Small intestine (tissue), 16 donors: ENCODE data around the gene FAM236D. TPM values are rescaled to one million over a fixed set of nuclear protein-coding genes. Genes with fewer than 3 reads are reported as not detected.
"Not testable (repeated sequence)": the region's sequence is repeated elsewhere in the genome, so short reads cannot be mapped to it uniquely, and the experiment has no call there.

ENCODE experiments used
- DNase-seq, 2 donors: peaks; one replicate each; pipeline versions ENCODE4 v3.0.0 to v3.0.0-alpha.2; 2013
- FAIRE-seq: peaks from 2 replicates; lab custom pipeline; 2012; peaks lifted over from hg19 to GRCh38; lab: Jason Lieb, UNC
- H3K27ac ChIP-seq, 3 donors: one replicate each; pipeline ENCODE4 v1.5.1; 2013; ENCODE audit warnings: low read length in 2 of 3, mild to moderate bottlenecking in 2 of 3, control low read depth in 1 of 3, inconsistent platforms in 1 of 3, low read depth in 1 of 3, moderate library complexity in 1 of 3
- H3K27me3 ChIP-seq, 3 donors: one replicate each; pipeline ENCODE4 v1.6.1; 2013; ENCODE audit warnings: low read length in 3 of 3, inconsistent platforms in 1 of 3; ENCODE audit not compliant: control insufficient read depth in 3 of 3, insufficient read depth in 3 of 3
- H3K36me3 ChIP-seq, 3 donors: one replicate each; pipeline ENCODE4 v1.6.1; 2013; ENCODE audit warnings: low read length in 3 of 3, inconsistent platforms in 1 of 3, low read depth in 1 of 3, mild to moderate bottlenecking in 1 of 3, moderate library complexity in 1 of 3; ENCODE audit not compliant: control insufficient read depth in 3 of 3, insufficient read depth in 2 of 3
- H3K4me1 ChIP-seq, 3 donors: one replicate each; pipeline ENCODE4 v1.6.1; 2013; ENCODE audit warnings: low read length in 2 of 3, inconsistent platforms in 1 of 3, low read depth in 1 of 3, mild to moderate bottlenecking in 1 of 3, moderate library complexity in 1 of 3; ENCODE audit not compliant: control insufficient read depth in 3 of 3, insufficient read depth in 2 of 3
- H3K4me3 ChIP-seq, 3 donors: one replicate each; pipeline ENCODE4 v1.5.1; 2013; ENCODE audit warnings: low read length in 3 of 3, control low read depth in 1 of 3, inconsistent platforms in 1 of 3, low read depth in 1 of 3, mild to moderate bottlenecking in 1 of 3, moderate library complexity in 1 of 3
- H3K9me3 ChIP-seq, 2 donors: one replicate each; pipeline ENCODE4 v1.6.1; 2013; ENCODE audit warnings: low read depth in 1 of 2, low read length in 1 of 2; ENCODE audit not compliant: control insufficient read depth in 2 of 2, insufficient read depth in 1 of 2
- WGBS, 3 donors: extraction: QIAGEN DNeasy Blood & Tissue Kit; methylation state at CpG; one replicate each; pipeline ENCODE4 v1.1.7; 2013; 5-methylcytosine and 5-hydroxymethylcytosine counted together
- long read RNA-seq, 10 donors: transcript quantifications; one replicate each; lab custom pipeline, GENCODE V29; 2026
- polyA plus RNA-seq, 4 donors: library from polyadenylated mRNA; stranded (reverse) in 3 of 4; unstranded in 1 of 4; fragments of 200-250 nt in 3 of 4; fragments of 120-200 nt in 1 of 4; gene quantifications; one replicate each; pipeline versions ENCODE4 v1.2.1 to v1.2.3, GENCODE V29; 2013
- donor health status: healthy with polysubstance abuse.
- donor health status: control.
- donor health status: control.
- donor health status: Bipolar disorder and iron deficiency.
- donor health status: healthy.

The FAM236D gene
- not detected for polyA plus RNA-seq
- long read RNA-seq, donor 1, result 0 reads
- long read RNA-seq, donor 2, result 0 reads
- long read RNA-seq, donor 3, result 0 reads
- long read RNA-seq, donor 4, result 0 reads
- long read RNA-seq, donor 5, result 0 reads
- long read RNA-seq, donor 6, result 0 reads
- long read RNA-seq, donor 7, result 0 reads
- long read RNA-seq, donor 8, result 0 reads
- long read RNA-seq, donor 9, result 0 reads
- long read RNA-seq, donor 10, result 0 reads

DNA sequence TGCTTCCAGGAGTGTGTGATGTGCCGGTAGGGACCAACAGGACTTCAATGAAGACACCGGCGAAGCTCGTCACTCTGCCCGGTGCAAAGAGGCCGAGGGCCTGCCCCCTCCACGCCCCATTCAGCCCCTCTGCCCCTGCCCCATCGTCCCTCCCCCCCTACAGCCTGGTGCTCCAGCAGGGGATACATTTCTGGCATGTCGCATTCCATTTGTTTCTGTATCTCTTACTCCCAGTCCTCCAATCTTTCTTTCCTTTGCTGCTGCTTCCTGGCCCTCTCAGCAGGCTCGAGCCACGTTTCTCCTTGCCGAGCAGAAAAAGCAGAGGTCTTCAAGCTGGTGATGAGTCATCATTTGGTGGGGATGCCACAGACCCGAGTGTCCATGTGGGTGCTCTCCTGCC is at the start of gene FAM236D:
Gene FAM236D (minus strand): TSS at position 101 of the 400 bp plus-strand sequence. CDS start 100 bp downstream, at position 1.
- FAIRE-seq, H3K27ac ChIP-seq, H3K27me3 ChIP-seq, DNase-seq, H3K4me3 ChIP-seq, H3K4me1 ChIP-seq, H3K36me3 ChIP-seq, H3K9me3 ChIP-seq: not testable (repeated sequence)
- no CpG with 5 or more reads among the region's 13 CpGs for WGBS, 3 donors

DNA sequence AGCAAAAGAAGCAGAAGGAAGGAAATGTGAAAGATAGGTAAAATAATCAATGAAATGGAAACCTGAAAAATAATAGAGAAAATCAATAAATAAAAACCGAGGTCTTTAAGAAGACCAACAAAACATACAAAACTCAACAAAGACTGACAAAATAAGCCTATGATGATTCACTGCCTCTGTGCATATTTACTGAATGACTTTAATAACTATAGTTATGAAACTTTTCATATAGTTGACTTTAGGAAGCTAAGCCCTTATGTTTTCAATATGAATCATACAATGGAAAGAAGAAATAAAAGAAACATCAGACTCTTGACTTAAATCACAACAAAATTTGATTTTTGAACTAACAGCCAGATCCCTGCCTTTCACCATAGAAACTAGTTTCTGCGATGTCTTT is 29.5 kb upstream of the FAM236D start:
- FAIRE-seq, H3K27me3 ChIP-seq, H3K4me1 ChIP-seq, DNase-seq, H3K36me3 ChIP-seq, H3K4me3 ChIP-seq, H3K27ac ChIP-seq, H3K9me3 ChIP-seq: not testable (repeated sequence)
- WGBS, 3 donors, result no CpG with 5 or more reads among the region's 2 CpGs

DNA sequence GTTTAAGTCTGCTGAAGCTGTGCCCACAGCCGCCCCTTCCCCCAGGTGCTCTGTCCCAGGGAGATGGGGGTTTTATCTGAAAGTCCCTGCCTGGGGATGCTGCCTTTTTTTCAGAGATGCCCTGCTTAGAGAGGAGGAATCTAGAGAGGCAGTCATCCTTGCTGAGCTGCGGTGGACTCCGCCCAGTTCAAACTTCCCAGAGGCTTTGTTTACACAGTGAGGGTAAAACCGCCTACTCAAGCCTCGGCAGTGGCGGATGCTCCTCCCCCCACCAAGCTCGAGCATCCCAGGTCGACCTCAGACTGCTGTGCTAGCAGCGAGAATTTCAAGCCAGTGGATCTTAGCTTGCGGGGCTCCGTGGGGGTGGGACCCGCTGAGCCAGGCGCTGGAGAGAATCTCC is 22.7 kb upstream of the FAM236D start:
- not testable (repeated sequence) for H3K9me3 ChIP-seq, H3K4me1 ChIP-seq, H3K36me3 ChIP-seq, FAIRE-seq, DNase-seq, H3K27ac ChIP-seq, H3K27me3 ChIP-seq, H3K4me3 ChIP-seq
- WGBS, 3 donors, result no CpG with 5 or more reads among the region's 13 CpGs

DNA sequence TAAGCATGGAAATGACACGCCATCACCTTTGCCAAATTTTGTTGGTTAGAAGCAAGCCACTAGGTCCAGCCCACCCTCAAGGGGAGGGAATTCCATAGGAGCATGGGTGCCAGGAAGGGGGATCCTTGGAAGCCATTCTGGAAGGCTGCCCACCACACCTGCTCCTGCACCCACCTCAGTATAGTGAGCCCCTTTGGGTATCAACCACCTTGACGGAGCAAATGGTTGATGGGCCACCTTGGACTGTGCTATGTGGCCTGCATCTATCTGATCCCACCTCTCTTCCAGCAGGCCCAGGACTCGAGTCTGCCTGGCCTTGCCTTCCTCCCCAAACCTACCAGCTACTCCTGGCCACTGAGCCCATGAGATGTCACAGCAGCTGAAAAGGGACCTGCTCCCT is 17.6 kb downstream of the FAM236D start:
- DNase-seq, H3K27ac ChIP-seq, H3K9me3 ChIP-seq, H3K36me3 ChIP-seq, H3K27me3 ChIP-seq, H3K4me1 ChIP-seq, H3K4me3 ChIP-seq, FAIRE-seq: not testable (repeated sequence)
- WGBS, 3 donors, result 86 to 100% (median 100%) methylated on average over 1 of the region's 3 CpGs

DNA sequence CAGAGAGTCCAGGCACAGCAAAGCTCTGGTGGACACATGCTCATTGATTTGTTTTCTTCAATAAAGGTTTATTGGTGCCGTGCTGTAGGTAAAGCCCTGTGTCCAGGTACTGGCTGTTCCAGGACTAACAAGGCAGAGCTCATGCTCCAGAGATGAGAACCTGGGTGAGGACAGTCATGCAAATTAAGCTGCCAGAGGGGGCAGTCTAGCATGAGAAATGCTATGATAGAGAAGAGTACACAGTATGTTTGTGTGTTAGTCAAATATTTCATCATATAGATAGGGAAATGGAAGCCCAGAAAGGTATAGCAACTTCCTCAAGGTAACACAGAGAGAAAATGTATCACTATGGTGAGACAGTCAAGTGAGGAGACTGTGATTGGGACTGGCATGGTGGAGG is 19.9 kb downstream of the FAM236D start:
- not testable (repeated sequence) for H3K36me3 ChIP-seq, H3K9me3 ChIP-seq, FAIRE-seq, H3K4me3 ChIP-seq, DNase-seq, H3K27ac ChIP-seq, H3K4me1 ChIP-seq, H3K27me3 ChIP-seq
- no CpG with 5 or more reads among the region's 1 CpG for WGBS, 3 donors

DNA sequence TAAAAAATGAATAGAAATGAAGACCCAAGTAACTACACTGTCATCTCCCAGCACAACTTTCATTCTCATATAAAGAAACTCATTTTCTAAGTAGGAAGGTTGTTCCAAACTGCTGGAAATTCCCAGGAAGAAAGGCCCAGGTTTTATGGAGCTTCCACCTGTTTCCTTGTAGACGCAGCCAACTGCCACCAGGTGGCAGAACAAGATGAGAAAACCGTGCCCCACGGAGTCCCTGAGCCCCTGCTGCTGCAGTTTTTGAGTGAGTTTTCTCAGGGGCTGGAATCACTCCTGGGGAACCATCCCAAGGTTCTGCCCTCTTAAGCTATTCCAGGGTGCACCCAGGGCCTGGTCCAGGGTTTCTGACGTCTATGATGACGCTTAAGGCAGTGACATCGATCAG is 24.0 kb downstream of the FAM236D start:
- H3K9me3 ChIP-seq, DNase-seq, H3K4me3 ChIP-seq, FAIRE-seq, H3K27me3 ChIP-seq, H3K4me1 ChIP-seq, H3K36me3 ChIP-seq, H3K27ac ChIP-seq: not testable (repeated sequence)
- WGBS, 3 donors, result no CpG with 5 or more reads among the region's 6 CpGs

DNA sequence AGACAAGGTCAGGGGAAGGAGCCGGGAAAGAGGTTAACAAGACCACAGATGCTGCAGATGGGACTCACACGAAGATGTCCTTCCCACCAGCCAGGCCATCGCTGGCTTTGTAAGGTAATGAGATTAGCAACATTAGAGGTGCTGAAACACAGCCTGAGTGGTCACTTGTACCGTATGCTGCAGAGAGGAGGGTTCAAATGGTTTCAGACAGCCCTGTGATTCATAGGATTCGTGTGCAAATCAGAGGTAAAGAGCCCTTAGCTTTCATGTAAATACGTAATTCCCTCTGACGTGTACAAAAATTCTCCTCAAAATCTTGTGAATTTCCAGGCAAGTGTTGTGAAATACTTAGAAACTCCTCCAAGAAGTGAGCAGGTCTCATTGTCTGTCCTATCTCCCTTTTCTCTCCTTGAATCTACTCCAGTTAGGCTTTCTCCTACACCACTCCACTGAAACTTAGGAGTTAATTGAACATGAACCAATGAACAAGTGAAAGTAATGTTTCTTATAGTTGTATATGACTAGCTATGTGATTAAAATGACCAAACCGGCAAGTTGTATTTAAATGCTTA is 24.6 kb downstream of the FAM236D start:
- WGBS, 3 donors, result no CpG with 5 or more reads among the region's 8 CpGs
- FAIRE-seq, result not testable (repeated sequence)

DNA sequence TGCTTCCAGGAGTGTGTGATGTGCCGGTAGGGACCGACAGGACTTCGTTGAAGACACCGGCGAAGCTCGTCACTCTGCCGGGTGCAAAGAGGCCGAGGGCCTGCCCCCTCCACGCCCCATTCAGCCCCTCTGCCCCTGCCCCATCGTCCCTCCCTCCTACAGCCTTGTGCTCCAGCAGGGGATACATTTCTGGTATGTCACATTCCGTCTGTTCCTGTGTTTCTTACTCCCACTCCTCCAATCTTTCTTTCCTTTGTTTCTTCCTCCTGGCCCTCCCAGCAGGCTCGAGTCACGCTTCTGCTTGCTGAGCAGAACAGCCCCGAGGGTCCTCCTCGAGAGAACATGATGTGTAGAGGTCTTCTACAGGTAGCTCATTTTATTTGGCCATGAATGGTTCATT is 25.4 kb downstream of the FAM236D start, which contains the start of gene FAM236B:
Gene FAM236B (minus strand): TSS at position 101 of the 400 bp plus-strand sequence. CDS start 100 bp downstream, at position 1.
- not testable (repeated sequence) for H3K4me1 ChIP-seq, H3K27ac ChIP-seq, DNase-seq, H3K9me3 ChIP-seq, H3K36me3 ChIP-seq, H3K27me3 ChIP-seq, FAIRE-seq, H3K4me3 ChIP-seq
- whole genome bisulfite sequencing, 3 donors, result no CpG with 5 or more reads among the region's 15 CpGs

More for the DNA sequence above, 24.6 kb downstream of the FAM236D start:
- H3K27me3 ChIP-seq, H3K36me3 ChIP-seq, H3K9me3 ChIP-seq, H3K27ac ChIP-seq, H3K4me3 ChIP-seq, H3K4me1 ChIP-seq, DNase-seq: not testable (repeated sequence)

DNA sequence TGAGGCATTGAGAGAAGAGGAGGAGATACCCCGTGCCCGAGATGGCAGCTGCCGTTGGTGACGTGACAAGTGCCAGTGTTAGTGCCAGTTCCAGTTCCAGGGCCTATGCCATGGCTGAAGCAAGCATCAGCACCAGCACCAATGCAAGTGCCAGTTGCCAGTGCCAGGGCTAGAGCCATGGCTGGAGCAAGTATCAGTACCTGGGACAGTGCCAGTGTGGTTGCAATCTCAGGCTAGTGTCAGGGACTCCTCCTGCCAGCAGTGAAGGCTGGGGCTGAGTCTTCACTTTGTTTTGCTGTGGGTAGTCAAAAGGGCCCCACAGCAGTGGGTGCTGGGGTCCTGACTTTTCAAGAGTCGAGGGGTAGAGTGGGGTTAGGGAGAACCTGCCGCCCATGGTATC is 29.9 kb downstream of the FAM236D start:
- no CpG with 5 or more reads among the region's 6 CpGs for WGBS, 3 donors
- not testable (repeated sequence) for H3K4me3 ChIP-seq, FAIRE-seq

More for the DNA sequence above, 29.9 kb downstream of the FAM236D start:
- H3K27me3 ChIP-seq, H3K9me3 ChIP-seq, DNase-seq, H3K27ac ChIP-seq, H3K4me1 ChIP-seq, H3K36me3 ChIP-seq: not testable (repeated sequence)
